ENCODE data around the gene PRKAR1B. TPM values are rescaled to one million over a fixed set of nuclear protein-coding genes. Genes with fewer than 3 reads are reported as not detected.

Gene PRKAR1B
- total RNA-seq, 1 experiment from 2014 or later: 51.7 TPM

DNA sequence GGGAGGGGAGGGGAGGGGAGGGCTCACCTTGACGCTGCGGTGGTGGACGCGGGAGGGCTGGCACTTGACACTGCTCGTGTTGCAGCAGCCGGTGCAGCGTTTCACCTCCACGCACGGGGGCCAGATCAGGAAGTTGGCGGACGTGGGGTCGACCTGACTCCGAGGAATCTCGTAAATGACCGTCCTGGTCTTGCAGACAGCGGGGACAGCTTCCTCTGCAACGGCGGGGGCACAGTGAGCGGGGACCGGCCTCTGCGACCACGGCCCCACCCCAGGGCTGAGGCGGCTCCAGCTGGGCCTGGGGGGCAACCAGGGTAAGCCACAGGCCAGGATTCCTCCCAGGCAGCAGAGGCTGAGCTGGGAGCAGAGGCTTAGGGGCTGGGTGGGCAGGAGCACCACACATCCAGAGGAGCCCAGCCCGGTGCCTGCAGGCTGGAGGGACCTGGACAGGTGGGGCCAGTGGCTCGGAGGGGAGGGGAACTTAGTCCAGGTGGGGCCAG lies 216.2 kb downstream of the PRKAR1B start:
- POLR2A ChIA-PET (ENCODE audit: unreplicated experiment): no interaction called here
- Histone ChIP-seq H3K27ac (no peak overlapping the region), H4K20me1 (ENCODE audit: insufficient read depth) (peaks cover 38% of the 10 kb centered on the region), H3K36me3 (ENCODE audit: low read depth) (0 out of 2 replicates have a peak, but pooled peaks cover 6% of the 10 kb centered on the region), H3K4me3 (no peak overlapping the region), H3K9me2 (ENCODE audit: insufficient read depth) (no peaks in the 10 kb centered on the region), H3K27me3 (ENCODE audit: insufficient read depth, low read depth) (no peaks in the 10 kb centered on the region), H3K4me2 (no peak overlapping the region), H3K79me2 (ENCODE audit: low read depth) (peaks cover 26% of the 10 kb centered on the region), H3K4me1 (replicated peaks; ENCODE audit: insufficient read depth) (no peaks in the 10 kb centered on the region), H3F3A (ENCODE audit: insufficient read depth, low read depth) (peaks cover 15% of the 10 kb centered on the region; the same call in 1 of the 2 replicates), H2AFZ (no peak overlapping the region), H3K9me3 (ENCODE audit: insufficient read depth, low read depth) (no peaks in the 10 kb centered on the region)
- CTCF ChIA-PET: no interaction called here
- BruUV-seq (replicated peaks): no TSS peak
- intact Hi-C loops (cut with micrococcal nuclease; ENCODE audit: unreplicated experiment): no loop called here
- TF ChIP-seq, protein P1, sequence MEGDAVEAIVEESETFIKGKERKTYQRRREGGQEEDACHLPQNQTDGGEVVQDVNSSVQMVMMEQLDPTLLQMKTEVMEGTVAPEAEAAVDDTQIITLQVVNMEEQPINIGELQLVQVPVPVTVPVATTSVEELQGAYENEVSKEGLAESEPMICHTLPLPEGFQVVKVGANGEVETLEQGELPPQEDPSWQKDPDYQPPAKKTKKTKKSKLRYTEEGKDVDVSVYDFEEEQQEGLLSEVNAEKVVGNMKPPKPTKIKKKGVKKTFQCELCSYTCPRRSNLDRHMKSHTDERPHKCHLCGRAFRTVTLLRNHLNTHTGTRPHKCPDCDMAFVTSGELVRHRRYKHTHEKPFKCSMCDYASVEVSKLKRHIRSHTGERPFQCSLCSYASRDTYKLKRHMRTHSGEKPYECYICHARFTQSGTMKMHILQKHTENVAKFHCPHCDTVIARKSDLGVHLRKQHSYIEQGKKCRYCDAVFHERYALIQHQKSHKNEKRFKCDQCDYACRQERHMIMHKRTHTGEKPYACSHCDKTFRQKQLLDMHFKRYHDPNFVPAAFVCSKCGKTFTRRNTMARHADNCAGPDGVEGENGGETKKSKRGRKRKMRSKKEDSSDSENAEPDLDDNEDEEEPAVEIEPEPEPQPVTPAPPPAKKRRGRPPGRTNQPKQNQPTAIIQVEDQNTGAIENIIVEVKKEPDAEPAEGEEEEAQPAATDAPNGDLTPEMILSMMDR (conservative IDR thresholded peaks at IDR 0.05): no peak
- TF ChIP-seq EZH2 (IDR thresholded peaks at IDR 0.05; ENCODE audit: low read depth): no peak
- DNase-seq: no peak

DNA sequence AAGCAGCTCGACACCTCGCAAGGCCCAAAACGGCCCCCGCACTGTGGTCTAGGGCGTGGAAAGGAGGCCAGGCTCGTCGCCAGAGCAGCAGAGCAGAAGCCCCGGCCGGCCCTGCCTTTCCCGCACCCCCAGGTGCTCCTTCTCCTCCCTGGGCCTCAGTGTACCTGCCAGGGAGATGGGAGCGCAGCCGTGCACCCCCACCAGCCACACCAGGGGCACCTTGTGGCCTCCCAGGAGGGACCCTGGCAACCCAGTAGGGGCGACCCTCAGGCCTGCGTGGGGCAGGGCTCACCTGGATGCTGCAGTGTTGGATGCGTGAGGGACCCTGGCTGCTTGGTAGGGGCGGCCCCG lies 217.0 kb downstream of the PRKAR1B start:
- intact Hi-C loops (cut with micrococcal nuclease; ENCODE audit: unreplicated experiment): no loop called here
- TF ChIP-seq EZH2 (IDR thresholded peaks at IDR 0.05; ENCODE audit: low read depth): no peak
- TF ChIP-seq, protein P1 (conservative IDR thresholded peaks at IDR 0.05): no peak
- Histone ChIP-seq H3K9me3 (ENCODE audit: insufficient read depth, low read depth) (no peaks in the 10 kb centered on the region), H3K27ac (no peak overlapping the region), H3K36me3 (ENCODE audit: low read depth) (0 out of 2 replicates have a peak, but pooled peaks cover 6% of the 10 kb centered on the region), H3K9me2 (ENCODE audit: insufficient read depth) (no peaks in the 10 kb centered on the region), H3K4me1 (replicated peaks; ENCODE audit: insufficient read depth) (no peaks in the 10 kb centered on the region), H3K4me2 (no peak overlapping the region), H3K27me3 (ENCODE audit: insufficient read depth, low read depth) (no peaks in the 10 kb centered on the region), H3F3A (ENCODE audit: insufficient read depth, low read depth) (peaks cover 10% of the 10 kb centered on the region; the same call in 1 of the 2 replicates), H2AFZ (no peak overlapping the region), H3K79me2 (ENCODE audit: low read depth) (peaks cover 19% of the 10 kb centered on the region), H4K20me1 (ENCODE audit: insufficient read depth) (peaks cover 43% of the 10 kb centered on the region), H3K4me3 (no peak overlapping the region)
- ChIA-PET POLR2A (ENCODE audit: unreplicated experiment) (no interaction called here), CTCF (no interaction called here)
- DNase-seq: no peak
- no TSS peak for BruUV-seq (replicated peaks)

DNA sequence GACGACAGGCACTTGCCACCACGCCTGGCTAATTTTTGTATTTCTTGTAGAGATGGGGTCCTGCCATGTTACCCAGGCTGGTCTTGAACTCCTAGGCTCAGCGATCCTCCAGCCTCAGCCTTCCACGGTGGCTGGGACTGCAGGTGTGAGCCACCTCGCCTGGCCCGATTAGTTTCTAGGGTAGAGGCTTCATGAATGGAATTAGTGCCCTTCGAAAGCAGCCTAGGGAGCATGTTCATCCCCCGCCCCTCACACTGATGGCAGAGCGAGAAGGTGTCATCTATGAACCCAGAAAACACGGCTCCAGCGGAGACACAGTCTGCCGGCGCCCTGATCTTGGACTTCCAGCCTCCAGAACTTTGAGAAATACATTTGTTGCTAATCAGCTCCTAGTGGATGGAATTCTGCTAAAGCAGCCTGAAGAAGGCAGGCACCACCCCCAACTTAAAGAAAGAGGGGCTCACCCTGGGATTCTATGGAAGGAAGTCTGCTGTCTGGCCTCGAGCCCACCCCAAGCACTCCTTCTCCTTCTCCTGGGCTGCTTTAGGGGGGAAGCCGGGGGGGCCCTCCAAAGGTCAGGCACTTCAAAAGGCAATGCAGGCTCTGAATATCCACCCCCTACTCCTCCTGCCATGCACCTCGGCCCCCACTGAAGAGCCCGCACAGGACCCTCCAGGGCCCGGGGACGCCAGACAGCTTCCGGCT lies 217.5 kb downstream of the PRKAR1B start:
- DNase-seq: no peak
- no peaks in the 10 kb centered on the region for H3K27me3 ChIP-seq (ENCODE audit: insufficient read depth, low read depth)
- H2AFZ ChIP-seq: no peak overlapping the region
- TF ChIP-seq, protein P1 (conservative IDR thresholded peaks at IDR 0.05): no peak
- TF ChIP-seq EZH2 (IDR thresholded peaks at IDR 0.05; ENCODE audit: low read depth): no peak
- peaks cover 41% of the 10 kb centered on the region for H4K20me1 ChIP-seq (ENCODE audit: insufficient read depth)
- H3K4me3 ChIP-seq: no peak overlapping the region
- no peak overlapping the region for H3K27ac ChIP-seq
- H3K79me2 ChIP-seq (ENCODE audit: low read depth): peaks cover 14% of the 10 kb centered on the region
- H3F3A ChIP-seq (ENCODE audit: insufficient read depth, low read depth): peaks cover 10% of the 10 kb centered on the region; the same call in 1 of the 2 replicates
- H3K9me3 ChIP-seq (ENCODE audit: insufficient read depth, low read depth): no peaks in the 10 kb centered on the region
- H3K4me1 ChIP-seq (replicated peaks; ENCODE audit: insufficient read depth): no peaks in the 10 kb centered on the region
- H3K36me3 ChIP-seq (ENCODE audit: low read depth): 0 out of 2 replicates have a peak, but pooled peaks cover 6% of the 10 kb centered on the region
- H3K4me2 ChIP-seq: no peak overlapping the region
- CTCF ChIA-PET: no interaction called here
- no TSS peak for BruUV-seq (replicated peaks)
- POLR2A ChIA-PET (ENCODE audit: unreplicated experiment): no interaction called here
- no peaks in the 10 kb centered on the region for H3K9me2 ChIP-seq (ENCODE audit: insufficient read depth)
- intact Hi-C loops (cut with micrococcal nuclease; ENCODE audit: unreplicated experiment): no loop called here

All from PC-9 (cell line).